Right hindlimb (tissue), 1 donor: ENCODE measurements around the gene SLCO4A1.

Experiments used
- DNase-seq: peaks from one replicate; pipeline ENCODE4 v3.0.0-alpha.2; 2018

Gene SLCO4A1

DNA sequence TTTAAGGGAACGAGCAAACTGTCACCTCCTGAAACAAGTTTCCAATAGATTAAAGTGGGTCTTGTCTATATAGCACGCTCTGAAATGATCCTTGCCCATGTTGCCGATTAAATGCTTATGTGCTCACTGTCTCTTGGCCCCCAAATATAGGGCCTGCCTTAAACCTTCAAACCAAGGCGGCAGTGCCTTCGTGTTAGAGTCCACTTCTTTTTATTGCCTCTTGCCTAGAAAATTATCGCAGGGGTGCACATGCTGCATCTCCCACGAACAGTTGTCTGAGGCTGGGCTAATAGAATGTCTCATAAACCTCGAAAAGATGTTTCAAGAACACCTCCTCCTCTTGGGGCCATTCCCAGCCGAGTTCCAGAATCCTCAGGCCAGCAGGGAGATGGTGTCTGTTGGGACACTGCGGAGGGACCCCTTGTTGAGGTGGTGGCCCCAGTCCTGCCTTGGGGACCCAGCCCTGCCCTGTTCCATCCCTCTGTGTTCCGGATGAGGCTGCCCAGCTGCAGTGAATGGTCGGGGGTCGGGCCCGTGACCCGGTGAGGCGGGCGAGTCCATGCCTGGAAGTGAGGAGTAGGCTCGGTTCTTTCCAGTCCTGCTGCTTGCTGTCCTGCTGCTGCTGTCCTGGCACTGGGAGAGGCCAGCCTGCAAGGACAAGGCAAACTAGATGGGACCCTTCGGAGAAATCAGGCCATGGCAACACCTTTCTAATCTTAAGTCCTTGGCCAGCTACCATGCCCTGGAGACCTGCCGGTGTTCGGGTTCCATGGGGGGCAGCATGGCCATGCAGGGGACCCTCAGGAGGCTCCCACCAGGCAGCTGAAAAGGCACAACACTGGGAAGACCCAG lies 34.7 kb upstream of the SLCO4A1 start:
- no peak for DNase-seq

DNA sequence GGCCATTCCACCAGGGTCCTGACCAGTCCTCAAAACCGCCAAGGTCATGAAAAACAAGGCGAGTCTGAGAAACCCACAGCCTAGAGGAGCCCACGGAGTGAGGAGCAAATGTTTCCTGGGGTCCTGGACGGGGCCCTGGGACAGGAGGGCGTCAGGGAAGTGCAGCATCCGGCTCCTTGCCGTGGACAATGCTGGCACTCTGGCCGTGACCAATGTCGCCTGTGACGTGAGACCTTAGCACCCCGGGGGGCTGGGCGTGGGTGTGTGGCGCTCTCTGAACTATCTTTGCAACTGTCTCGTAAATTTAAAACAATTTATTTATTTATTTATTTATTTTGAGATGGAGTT lies 34.1 kb upstream of the SLCO4A1 start:
- no peak for DNase-seq

DNA sequence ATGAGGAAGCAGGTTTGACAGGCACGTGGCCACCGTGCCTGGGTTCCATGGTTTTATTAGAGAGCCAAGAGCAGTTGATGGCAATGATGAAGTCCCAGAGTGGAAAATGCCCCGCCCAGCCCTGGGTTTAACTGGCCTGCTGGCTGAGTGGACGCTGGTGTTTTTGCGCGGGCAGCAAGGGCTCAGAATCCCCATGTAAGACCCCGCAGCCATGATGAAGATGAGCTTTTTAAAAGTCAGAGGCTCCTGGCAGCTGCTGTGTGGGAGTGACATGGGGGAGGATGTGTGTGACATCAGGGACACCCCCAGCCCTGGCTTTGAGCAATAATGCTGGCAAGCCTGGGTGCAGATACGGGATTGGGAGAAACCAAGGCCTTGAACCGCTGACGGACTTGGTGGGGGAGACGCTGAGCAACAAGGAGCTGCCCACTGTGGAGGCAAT lies 33.0 kb upstream of the SLCO4A1 start:
- DNase-seq = no peak

DNA sequence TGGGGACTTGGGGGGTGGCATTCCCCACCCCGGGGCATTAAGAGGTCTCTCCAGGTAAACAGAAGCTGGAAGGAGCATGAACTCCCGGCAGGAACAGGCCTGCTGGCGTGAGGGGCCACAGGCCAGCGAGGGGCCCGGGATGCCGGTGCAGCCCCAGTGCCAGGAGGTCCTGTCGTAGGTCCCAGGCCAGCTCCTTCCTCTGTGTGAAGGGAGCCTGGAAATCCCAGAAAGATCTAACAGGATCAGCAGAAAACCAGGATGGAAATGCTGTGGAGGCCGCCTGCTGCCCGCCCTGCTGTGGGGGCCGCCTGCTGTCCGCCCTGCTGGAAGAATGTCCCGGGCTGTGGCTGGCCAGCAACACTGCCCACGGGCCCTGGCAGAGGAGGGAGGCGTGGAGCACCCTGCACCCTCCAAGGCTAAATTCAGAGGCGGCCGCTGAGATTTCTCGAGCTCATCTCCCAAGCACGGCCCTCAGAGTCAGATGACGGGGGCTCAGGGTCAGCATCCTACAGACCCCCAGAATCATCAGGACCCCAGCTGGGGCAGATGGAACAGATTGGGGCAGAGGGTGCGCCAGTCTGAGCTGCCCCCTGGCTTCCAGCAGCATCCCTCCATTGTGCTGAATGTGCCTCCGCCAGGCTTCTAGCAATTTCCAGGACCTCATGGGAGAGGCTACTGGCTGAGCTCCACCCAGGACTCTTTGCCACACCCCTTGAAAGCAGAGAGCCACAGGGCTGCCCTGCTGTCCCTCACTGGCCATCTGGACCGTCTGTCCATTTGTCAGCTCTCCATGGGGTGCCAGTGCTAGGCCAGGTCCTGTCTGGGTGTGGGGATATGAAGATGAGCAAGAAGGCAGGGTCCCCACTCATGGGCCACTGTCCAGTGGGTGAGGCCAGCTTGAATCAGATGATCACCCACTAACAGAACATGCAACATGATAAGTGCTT lies 32.2 kb upstream of the SLCO4A1 start:
- DNase-seq = no peak

DNA sequence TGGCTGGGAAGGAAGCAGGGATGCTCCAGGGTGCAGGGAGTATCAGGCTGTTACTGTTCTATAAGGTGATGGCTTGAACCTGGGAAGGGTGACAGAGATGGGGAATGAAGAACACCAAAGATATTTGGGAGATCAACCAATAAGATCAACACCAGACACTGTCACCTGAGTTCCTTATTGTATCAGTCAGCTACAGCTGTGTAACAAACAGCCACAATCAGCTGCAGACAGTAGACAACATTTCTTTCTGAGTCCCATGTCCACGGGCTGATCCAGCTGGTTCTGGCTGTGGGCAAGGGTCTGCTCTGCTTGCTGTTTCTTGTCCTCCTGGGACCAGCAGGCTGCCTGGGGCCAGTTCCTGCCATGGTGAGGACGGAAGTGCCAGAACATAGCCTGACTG lies 31.3 kb upstream of the SLCO4A1 start:
- no peak for DNase-seq

DNA sequence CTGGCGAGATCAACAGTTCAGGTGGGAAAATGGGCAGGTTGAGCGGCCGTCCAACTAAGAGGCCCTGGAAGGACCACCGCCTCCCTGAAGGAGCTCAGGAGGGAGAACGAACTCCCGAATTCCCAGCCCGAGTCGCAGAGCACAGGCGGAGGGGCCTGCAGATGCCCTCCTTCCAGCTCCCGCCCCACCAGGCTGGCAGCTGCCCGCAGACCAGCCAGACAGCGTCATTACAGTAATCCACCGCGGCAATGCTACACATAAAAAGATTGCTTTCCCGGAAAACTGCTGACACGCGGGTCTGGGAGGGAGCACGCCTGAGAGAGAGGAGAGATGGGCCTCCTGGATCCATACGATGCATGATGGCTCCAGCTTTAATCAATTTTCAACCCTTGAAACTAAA lies 30.5 kb upstream of the SLCO4A1 start:
- DNase-seq = peak; percentile 59

DNA sequence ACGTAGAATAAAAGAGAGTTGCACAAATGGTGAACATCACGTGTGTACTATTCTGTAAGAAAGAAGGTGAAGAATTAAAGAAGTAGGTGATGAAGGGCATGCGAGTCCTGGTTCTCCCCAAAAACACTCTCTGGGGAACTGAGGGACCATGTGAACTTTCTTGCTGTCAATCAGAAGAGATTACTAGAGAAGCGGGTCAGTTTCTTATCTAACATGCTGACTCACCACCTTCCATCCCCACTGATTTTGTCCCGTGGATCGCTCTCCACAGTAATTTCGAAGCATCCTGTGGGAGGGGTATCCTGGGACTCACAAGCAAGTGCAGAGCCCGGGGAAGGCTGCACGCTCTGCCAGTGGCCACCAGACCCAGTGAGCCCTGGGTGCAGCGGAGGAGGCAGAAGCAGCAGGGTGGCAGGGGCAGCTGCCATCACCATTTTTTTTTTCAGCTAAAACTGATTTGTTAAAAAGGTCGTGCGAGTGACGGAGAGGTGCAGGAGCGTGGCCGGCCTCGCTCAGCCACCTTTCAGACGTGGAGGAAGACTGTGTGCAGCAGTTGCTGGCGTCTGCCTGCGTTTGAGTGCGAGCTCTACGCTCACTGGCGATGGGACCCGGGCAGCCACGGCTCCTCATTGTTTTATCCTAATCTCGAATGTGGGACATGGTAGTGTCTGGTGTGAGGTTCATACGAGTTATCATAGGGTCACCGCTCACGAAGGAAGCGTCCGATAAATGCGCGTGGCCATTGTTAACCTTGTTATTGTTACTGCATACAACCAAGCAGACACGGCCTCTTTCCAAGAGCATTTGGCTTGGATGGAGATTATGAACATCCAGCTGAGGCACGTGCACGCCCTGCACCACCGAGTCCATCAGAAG lies 28.0 kb upstream of the SLCO4A1 start:
- no peak for DNase-seq

DNA sequence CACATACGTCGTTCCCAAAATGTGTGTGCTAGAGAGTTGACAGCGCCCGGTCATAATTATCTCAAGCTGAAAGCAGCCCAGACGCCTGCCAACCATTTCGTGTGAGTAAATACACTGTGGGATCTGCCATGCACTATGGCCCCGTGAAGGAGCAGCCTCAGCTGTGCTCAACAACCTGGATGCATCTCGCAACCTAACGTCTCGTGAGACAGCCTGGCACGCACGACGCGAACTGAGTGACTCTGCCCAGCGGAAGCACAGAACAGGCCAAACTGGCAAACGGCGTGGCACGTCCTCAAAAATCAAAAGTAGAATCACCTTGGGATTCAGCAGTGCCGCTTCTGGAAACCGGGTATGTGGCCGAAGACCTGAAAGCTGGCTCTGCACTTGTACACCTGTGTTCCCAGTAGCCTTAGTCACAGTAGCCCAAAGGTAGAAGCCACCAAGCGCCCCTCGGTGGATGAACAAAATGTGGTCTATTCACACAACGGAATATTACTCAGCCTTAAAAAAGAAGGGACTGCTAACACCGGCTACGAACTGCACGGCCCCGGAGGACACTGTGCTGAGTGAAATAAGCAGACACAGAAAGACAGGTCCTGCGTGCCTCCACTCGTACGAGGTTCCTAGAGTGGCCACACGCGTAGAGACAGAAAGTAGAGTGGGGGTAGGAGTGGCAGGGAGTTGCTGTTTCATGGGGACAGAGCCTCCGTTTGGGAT lies 27.2 kb upstream of the SLCO4A1 start:
- no peak for DNase-seq

DNA sequence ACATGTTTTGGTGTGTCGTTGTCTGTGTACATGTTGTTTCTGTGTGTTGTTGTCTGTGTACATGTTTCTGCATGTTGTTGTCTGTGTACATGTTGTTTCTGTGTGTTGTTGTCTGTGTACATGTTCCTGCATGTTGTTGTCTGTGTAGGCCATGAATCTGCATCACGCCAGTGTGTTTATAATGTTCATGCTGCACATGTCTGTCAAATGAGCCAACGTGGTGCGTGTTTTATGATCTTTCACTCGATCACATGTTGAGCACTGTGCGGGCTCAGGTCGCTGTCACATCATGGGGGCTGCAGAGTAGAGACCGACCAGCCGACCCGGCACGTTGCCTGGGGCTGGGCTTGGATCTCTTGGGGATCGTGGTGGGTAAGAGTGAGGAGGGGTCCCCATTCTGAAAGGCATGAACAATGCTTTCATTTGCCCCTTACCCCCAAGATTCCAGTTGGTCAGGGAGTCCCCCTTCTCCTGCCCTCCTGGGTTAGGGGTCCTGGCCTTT lies 26.5 kb upstream of the SLCO4A1 start:
- DNase-seq = no peak

DNA sequence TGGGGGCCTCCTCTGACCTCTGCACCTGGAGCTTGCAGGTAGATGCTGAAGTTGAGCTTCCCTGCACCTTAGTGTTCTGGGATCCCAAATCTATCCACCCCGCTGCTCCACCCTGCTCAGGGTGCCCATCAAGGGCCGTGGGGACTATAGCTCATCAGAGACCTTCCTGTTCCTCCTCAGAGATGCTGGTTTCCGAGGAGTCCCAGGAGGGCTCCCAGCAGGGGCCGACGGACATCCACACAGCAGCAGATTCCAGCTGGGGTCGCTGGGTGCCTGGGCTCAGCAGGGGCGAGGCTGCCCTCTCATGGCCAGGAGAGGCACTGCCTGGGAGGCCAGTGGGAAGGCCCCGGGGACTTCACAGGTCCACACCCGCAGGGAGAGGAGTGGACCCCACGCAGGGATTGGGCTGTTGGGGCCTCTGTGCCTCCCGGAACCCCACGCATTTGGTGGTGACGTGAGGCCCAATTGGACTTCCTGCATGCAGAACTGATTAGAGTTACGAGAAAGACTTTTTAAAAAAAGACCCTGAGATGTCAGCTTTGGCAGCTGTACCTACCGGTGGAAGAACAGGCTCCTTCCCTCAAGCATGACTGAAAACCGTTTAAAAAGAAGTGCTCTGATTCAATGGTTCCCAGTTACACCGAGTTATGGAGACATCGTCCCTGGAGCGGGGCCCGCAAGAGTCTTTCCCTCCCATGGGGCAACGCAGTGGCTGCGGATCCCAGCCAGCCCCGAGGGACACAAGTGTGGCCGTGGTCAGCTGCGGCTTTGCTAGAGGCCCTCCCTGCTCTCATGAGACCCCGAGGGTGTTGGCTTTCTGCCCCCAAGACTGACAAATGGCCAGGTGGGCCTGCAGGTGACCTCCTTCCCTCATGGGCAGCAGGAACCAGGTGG lies 25.3 kb upstream of the SLCO4A1 start:
- DNase-seq = no peak

DNA sequence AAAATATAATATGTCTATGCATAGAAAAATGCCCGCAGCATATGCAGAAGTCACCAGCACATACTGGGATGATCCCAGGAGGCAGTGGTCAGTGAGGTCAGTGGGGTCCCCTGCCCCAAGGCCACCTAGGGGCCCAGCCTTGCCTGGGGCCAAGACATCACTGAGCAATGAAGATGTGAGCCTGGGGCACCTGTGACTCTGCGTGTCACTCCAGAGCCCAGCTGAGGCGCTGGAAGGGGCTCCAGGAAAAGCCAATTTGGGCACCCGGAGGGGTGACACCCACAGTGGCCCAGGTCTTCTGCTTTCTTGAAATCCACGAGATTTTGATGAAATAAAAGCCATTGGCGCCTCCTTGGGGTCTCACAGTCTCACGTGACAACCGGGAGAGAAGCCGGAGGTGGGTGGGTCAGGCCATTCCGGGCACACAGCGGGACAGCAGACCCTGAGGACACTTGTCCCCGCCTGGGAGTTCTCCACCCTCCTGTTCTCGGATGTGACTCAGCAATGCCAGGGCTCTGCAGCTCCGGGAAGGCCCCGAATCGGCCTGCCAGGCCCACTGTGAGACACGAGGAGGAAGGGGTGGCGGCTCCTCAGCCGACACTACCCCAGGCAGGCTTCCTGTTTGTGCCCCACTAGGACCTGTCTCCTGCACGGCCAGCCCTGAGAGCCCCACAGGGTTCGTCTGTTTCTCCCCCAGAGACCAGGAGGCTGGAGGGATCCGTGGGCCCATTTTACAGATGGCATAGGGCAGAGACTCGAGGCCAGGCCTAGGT lies 24.4 kb upstream of the SLCO4A1 start:
- DNase-seq = no peak

DNA sequence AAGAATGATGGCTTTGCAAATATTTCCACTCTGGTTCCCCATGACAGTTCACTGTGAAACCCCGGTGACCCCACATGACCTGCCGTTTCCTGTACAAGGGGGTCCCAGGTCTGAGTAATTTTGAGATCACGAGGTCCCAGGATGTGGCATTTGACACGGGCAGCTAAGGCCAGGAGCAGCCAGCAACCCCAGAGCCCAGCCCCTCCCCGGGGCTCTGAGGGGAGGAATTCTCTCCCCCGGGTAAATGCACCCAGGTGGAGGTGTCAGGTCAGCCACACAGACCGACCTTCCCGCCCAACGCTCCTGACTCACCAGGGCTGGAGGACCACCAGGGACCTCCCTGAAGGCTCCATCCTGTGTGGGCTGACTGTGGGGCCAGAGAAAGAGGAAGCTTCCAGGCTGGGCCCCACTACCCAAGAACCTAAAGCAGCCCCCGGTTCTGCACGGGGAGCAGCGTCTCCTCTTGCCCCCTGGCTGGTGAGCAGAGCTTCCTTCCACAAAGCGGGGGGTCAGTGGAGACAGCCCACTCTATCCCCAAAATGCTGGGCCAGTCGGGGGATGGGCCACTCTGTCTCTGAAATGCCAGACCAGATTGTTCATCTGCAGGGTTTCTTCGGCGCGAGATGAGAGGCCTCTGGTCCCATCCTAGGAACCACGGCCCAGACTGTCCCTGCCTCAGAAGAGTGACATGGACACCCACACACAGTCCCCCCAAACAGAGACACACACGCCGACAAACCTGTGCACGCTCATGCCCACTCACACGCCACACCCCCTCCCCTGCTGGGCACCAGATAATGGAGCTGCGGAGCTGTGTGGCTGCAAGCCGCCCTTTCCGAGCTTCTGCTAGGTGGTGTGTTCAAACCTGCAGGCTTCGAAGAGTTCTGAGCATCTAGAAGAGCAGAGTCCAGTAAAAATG lies 23.4 kb upstream of the SLCO4A1 start:
- no peak for DNase-seq

DNA sequence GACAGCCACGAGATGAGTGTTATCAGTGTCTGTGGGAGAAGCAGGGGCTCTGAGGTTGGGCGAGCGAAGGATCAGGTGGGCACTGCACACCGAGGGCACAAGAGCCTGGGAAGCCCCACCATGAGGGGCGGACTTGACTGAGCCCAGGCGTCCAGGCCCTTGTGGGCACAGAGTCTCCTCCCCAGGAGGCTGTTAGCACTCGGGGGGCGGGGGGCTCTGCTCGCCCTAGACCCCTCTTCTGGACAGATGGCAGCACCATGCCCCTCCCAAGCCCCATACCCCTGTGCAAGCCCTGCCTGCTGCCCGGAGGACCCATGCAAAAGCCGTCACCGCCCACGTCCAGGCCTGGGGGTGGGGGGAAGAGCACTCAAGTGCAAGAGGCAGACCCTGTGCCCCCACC lies 21.7 kb upstream of the SLCO4A1 start:
- no peak for DNase-seq

DNA sequence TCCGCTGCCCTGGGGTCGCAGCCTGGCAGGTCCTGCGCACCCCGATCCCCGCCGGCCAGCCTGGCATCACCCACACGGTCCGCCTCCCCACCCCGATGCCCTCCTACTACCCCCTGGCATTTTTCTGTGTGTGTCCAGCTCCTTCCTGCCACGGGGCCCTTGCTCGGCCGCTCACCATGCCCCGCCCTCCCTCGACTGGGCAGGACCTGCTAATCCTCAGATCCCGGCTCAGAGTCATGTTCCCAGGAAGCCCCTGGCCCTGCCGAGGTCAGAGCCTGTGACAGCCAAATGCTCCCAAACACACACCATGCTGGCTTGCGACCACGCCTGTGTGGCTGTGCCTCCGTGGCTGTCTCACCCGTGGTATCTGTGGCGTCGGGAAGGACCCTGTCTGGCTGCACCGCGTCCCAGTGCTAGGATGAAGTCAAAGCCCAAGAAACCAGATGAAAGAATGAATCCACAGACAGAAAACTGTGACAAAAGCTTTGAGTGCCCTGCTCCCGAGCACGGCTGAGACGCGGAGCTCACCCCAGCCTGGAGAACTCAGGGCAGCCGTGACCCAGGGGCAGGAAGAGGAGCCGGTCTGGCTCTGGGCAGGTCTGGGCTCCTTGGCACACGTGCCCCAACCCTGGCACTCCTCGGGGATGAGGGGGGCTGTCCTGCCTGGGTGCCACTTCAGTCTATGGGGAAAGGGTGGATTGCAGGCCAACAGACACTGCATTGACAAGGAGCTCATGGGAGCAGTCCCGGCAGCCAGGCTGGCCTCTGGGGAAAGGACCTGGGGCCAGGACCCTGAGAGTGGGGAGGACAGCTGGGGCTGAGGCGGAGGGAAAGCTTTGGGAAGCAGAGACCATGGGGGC lies 20.8 kb upstream of the SLCO4A1 start:
- no peak for DNase-seq

DNA sequence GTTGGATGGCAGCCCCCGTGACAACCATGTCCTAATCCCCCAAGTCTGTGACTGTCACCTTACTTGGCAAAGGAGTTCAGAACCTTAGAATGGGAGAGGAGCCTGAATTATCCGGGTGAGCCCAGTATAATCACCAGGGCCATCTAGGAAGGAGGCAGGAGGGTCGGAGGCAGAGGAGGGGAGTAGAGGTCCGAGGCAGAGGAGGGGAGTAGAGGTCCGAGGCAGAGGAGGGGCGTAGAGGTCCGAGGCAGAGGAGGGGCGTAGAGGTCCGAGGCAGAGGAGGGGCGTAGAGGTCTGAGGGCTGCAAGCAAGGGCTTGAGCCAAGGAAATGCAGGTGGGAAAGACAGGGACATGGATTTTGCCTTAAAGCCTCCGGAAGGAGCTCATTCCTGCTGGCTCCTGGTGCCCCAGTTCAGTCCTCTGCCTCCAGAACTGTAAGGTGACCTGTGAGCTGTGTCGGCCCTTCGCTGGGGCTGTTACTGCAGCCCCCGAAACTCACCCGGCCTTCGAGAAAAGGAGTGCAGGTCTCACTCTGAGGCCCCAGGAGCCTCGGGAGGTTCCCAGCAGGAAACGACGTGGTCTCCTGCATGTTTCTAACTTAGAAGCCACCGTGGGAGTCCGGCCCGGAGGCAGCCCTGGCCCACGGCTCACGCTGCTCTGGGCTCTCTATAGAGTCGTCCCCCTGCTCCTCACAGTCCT lies 20.0 kb upstream of the SLCO4A1 start:
- DNase-seq = no peak

DNA sequence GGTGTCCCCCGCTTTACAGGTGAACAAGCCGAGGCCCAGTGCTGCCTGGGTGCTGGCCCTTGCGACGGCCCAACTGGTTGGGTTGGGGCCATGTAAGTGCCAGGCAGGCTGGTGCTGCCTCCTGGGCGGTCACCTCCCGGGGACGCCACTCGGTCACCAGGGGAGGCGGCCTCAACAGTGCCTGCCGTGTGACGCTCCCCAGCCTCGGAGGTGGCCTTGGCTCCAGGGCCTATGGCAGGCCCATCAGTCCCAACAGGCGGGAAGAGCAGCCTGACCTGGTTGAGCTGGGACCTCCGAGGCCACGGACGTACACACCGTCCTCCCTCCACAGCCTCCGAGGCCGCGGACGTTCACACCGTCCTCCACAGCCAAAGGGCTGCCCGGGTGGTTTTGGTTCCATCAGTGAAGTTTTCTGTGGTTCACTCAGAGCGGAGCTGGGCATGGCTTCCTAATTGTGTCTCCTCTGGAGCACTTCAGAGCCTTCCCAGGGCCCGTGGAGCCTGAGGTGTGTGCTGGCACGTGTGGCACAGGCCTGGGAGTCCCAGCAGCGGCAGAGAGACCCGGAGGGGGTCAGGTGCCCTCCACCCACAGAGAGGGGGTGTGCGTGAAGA lies 19.3 kb upstream of the SLCO4A1 start:
- DNase-seq = no peak
